Adipocyte (in vitro differentiated cells): Measurements from ENCODE around the gene SLC22A16.
"Not testable (repeated sequence)": the region's sequence is repeated elsewhere in the genome, so short reads cannot be mapped to it uniquely, and the experiment has no call there.

ENCODE experiments used
- DNase-seq: peaks from one replicate; pipeline ENCODE4 v3.0.0-alpha.2; 2015; ENCODE audit warnings: low read depth
- H3K27me3 ChIP-seq: replicated peaks from 2 replicates; pipeline ENCODE4 v1.7.0; 2013; ENCODE audit warnings: mild to moderate bottlenecking, low read length, moderate library complexity; ENCODE audit not compliant: control insufficient read depth, insufficient read depth
- H3K36me3 ChIP-seq: 2 replicates; pipeline ENCODE4 v1.7.0; 2013; ENCODE audit warnings: low read length, mild to moderate bottlenecking, moderate library complexity; ENCODE audit not compliant: control insufficient read depth, insufficient read depth, severe bottlenecking
- H3K4me1 ChIP-seq: 2 replicates; pipeline ENCODE4 v1.7.0; 2013; ENCODE audit warnings: mild to moderate bottlenecking, low read length, moderate library complexity; ENCODE audit not compliant: control insufficient read depth, insufficient read depth
- H3K4me3 ChIP-seq: 2 replicates; pipeline ENCODE4 v1.7.0; 2013; ENCODE audit warnings: mild to moderate bottlenecking, low read length, moderate library complexity
- H3K9ac ChIP-seq: 2 replicates; pipeline ENCODE4 v1.7.0; 2013; ENCODE audit warnings: mild to moderate bottlenecking, low read length, moderate library complexity
- H3K9me3 ChIP-seq: 2 replicates; pipeline ENCODE4 v1.7.0; 2013; ENCODE audit warnings: mild to moderate bottlenecking, low read length, moderate library complexity; ENCODE audit not compliant: control insufficient read depth

The SLC22A16 gene

DNA sequence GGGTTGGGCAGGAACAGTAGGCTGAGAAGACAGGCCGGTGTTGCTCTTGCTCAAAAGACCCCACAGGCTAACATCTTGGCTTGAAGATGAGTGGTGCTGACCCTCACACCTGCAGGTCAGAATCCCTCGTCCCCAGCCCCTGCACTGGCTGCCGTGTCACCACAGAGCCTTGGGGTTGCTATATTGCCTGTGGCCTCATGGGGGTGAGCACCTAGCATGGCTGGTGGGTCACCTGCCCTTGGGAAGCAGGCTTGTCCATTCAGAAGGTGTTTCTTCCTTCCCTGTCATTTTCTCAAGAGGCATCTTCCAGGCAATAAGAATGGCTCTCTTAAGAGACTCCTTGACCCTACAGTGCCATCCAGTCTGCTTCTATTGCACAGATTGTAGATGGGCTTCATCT is 7.7 kb downstream of the SLC22A16 start:
- Histone ChIP-seq H3K27me3 (peaks cover 21% of the 10 kb centered on the region), H3K4me1 (no peaks in the 10 kb centered on the region), H3K4me3 (no peak overlapping the region), H3K9me3 (peaks cover 9% of the 10 kb centered on the region), H3K36me3 (no peaks in the 10 kb centered on the region), H3K9ac (no peak overlapping the region)
- DNase-seq: no peak

DNA sequence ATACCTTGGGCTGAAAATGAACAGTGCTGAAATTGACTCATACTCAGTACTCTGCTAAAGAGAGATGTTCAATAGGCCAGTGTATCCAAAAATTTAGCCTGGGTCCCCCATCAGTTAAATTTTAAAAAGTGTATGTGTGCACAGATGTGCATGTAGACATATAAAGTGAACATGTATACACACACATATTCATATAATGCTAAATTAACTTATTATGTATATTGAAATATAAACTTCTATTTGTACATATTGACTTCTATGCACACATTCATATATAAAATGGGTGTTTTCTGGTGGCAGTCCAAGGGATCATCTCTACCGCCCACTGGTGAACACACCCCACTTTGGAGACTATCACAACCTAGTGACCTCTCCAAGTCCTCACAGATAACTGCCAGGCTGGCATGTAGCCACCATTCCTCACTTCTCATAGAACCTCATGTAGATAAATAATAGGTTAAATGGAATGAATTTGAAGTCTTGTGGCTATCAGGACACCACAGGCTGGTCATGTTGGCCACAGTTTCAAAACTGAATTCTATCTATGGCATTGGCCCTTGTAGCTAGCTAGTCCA is 8.8 kb downstream of the SLC22A16 start:
- Histone ChIP-seq H3K36me3 (no peaks in the 10 kb centered on the region), H3K4me1 (no peaks in the 10 kb centered on the region), H3K27me3 (peaks cover 21% of the 10 kb centered on the region), H3K9ac (no peak overlapping the region), H3K9me3 (peaks cover 19% of the 10 kb centered on the region), H3K4me3 (no peak overlapping the region)
- no peak for DNase-seq

DNA sequence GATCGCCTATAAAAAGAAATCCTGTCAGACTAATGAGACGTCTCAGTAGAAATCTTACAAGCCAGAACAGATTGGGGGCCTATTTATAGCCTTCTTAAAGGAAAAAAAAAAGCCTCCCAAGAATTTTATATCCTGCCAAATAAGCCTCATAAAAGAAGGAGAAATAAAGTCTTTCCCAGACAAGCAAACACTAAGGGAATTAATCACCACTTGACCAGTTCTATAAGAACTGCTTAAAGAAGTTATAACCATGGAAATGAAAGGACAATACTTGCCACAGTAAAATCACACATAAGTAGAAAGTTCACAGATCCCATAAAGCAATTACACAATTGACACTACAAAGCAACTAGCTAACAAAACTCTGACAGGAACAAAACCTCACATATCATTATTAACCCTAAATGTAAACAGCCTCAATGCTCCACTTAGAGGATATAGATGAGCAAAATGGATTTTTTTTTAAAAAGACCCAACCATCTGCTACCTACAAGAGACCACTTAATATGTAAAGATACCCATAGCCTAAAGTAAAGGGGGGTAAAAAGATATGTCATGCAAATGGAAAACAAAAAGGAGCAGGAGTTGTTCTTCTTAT is 13.4 kb downstream of the SLC22A16 start:
- Histone ChIP-seq H3K4me3 (no peak overlapping the region), H3K4me1 (no peaks in the 10 kb centered on the region), H3K9ac (no peak overlapping the region), H3K9me3 (peaks cover 31% of the 10 kb centered on the region), H3K36me3 (no peaks in the 10 kb centered on the region), H3K27me3 (peaks cover 9% of the 10 kb centered on the region)
- DNase-seq: no peak

DNA sequence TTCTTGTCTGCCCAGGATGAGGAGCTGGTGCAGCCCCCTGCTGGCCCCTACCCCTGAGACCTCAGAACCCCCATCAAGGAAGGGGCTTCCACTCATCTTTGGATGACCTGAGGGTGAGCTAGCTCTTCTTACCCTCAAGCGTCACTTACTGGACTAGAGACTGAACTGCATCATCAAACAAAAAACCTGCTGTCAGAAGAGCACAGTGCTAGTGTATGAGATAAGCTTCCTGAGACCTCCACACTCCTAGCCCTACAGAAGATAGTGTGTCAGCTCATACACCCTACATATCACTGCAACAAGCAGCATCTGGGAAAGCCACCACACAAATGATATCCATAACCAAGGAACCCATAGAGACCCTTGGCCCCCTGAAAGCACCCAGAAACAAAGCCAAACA is 15.0 kb downstream of the SLC22A16 start:
- DNase-seq: no peak
- H3K36me3 ChIP-seq: no peaks in the 10 kb centered on the region
- no peak overlapping the region for H3K9ac ChIP-seq
- H3K27me3 ChIP-seq: peaks cover 5% of the 10 kb centered on the region
- H3K4me1 ChIP-seq: no peaks in the 10 kb centered on the region
- peaks cover 31% of the 10 kb centered on the region for H3K9me3 ChIP-seq
- no peak overlapping the region for H3K4me3 ChIP-seq

DNA sequence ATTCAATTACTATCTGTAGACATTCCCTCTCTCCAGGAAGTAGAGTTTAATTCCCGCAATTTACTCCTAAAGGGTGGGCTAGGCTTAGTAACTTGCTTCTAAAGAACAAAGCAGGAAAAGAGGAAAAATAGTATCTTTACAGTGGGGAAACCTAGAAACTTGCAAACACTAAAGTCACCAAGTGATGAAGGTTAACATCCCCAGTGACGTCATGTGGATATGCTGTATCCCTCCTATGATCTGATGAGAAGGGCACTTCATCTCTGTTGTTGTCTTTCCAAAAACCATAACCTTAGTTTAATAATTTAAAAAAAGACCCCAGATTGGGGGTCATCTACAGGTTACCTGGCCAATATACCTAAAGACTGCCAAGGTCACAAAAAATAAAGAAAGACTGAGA is 17.3 kb downstream of the SLC22A16 start:
- H3K9ac ChIP-seq: no peak overlapping the region
- H3K36me3 ChIP-seq: no peaks in the 10 kb centered on the region
- H3K9me3 ChIP-seq: peaks cover 26% of the 10 kb centered on the region
- H3K27me3 ChIP-seq: peaks cover 5% of the 10 kb centered on the region
- DNase-seq: no peak
- H3K4me1 ChIP-seq: no peaks in the 10 kb centered on the region
- no peak overlapping the region for H3K4me3 ChIP-seq

DNA sequence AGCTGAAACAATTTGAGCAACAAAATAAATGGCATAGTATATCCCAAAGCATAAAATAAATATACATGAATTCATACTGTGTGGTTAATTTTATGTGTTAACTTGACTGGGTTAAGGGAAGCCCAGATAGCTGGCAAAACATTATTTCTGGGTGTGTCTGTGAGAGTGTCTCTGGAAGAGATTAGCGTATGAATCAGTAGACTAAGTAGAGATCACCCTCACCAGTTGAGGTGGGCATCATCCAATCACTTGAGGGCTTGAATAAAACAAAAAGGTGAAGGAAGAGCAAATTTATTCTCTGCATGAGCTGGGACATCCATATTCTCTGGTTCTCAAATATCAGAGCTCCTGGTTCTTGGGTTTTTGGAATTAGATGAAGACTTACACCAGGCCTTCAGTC is 17.9 kb downstream of the SLC22A16 start:
- no peaks in the 10 kb centered on the region for H3K4me1 ChIP-seq
- peaks cover 5% of the 10 kb centered on the region for H3K27me3 ChIP-seq
- no peak for DNase-seq
- H3K9ac ChIP-seq: no peak overlapping the region
- H3K9me3 ChIP-seq: peaks cover 20% of the 10 kb centered on the region
- no peak overlapping the region for H3K4me3 ChIP-seq
- no peaks in the 10 kb centered on the region for H3K36me3 ChIP-seq

DNA sequence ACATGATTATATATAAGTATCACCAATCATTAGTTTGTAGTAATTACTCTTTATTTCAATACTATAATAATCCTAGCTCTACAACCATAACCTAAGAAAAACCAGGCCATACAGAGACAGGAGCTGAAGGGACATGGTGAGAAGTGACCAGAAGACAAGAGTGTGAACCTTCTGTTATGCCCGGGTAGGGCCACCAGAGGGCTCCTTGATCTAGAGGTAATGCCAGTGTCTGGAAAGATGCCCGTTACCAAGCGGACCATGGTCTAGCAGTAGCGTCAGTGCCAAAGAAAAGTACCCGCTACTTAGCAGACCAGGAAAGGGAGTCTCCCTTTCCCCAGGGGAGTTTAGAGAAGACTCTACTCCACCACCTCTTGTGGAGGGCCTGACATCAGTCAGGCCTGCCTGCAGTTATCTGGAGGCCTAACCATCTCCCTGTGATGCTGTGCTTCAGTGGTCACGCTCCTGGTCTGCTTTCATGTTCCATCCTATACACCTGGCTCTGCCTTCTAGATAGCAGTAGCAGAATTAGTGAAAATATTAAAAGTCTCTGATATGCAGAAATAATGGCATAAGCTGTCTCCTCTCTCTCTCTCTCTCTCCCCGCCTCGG is 18.7 kb downstream of the SLC22A16 start:
- DNase-seq, H3K9ac ChIP-seq, H3K4me1 ChIP-seq, H3K36me3 ChIP-seq, H3K4me3 ChIP-seq, H3K27me3 ChIP-seq: not testable (repeated sequence)
- H3K9me3 ChIP-seq: peaks cover 13% of the 10 kb centered on the region

GRCh38 chr6:110456694-110457093 is 19.7 kb downstream of the SLC22A16 start:
- H3K27me3 ChIP-seq: peaks cover 5% of the 10 kb centered on the region
- no peaks in the 10 kb centered on the region for H3K4me1 ChIP-seq

DNA sequence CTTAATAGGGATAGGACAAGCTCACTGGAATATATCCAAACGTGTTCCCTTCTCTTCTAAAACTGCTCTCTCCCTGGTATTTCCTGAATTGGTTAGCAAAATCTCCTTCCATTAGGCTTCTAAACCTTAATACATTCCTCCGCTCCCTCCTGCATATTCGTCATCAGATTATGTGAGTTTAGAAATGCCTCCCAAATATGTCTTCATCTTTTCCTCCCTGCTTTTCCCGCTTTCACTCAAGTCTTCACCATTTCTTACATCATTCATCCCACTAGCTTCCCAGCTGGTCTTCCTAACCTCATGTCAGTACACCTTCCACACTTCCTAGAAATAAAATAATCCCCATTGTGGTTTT is 26.9 kb downstream of the SLC22A16 start:
- no peaks in the 10 kb centered on the region for H3K27me3 ChIP-seq
- no peak overlapping the region for H3K9ac ChIP-seq
- no peaks in the 10 kb centered on the region for H3K4me1 ChIP-seq
- no peaks in the 10 kb centered on the region for H3K36me3 ChIP-seq
- DNase-seq: no peak
- no peaks in the 10 kb centered on the region for H3K9me3 ChIP-seq
- no peak overlapping the region for H3K4me3 ChIP-seq

More at GRCh38 chr6:110456694-110457093, 19.7 kb downstream of the SLC22A16 start:
- no peaks in the 10 kb centered on the region for H3K36me3 ChIP-seq
- peaks cover 3% of the 10 kb centered on the region for H3K9me3 ChIP-seq
- H3K9ac ChIP-seq: no peak overlapping the region
- H3K4me3 ChIP-seq: no peak overlapping the region
- DNase-seq: no peak

GRCh38 chr6:110448846-110449540 is 27.4 kb downstream of the SLC22A16 start:
- Histone ChIP-seq H3K36me3 (no peaks in the 10 kb centered on the region), H3K27me3 (no peaks in the 10 kb centered on the region), H3K9me3 (no peaks in the 10 kb centered on the region), H3K9ac (no peak overlapping the region), H3K4me1 (no peaks in the 10 kb centered on the region), H3K4me3 (no peak overlapping the region)
- DNase-seq: no peak

GRCh38 chr6:110447761-110448160 is 28.7 kb downstream of the SLC22A16 start:
- no peaks in the 10 kb centered on the region for H3K9me3 ChIP-seq
- H3K4me3 ChIP-seq: no peak overlapping the region
- no peak for DNase-seq
- H3K27me3 ChIP-seq: peaks cover 6% of the 10 kb centered on the region
- no peak overlapping the region for H3K9ac ChIP-seq
- H3K4me1 ChIP-seq: no peaks in the 10 kb centered on the region
- H3K36me3 ChIP-seq: no peaks in the 10 kb centered on the region
